ENCODE results near the gene NAGA. TPM values are rescaled to one million over a fixed set of nuclear protein-coding genes. Genes with fewer than 3 reads are reported as not detected.

NAGA gene
- total RNA-seq, 4 donors from 2014 or later: 13.1 to 26.2 (median 17.3) TPM

Other genes starting within 250 kb of the NAGA start
- 100 to 1,000 TPM in 2 of 4 donors, 10 to 100 TPM in 2; 91.1 to 122 (median 96.2) TPM for gene SREBF2, start 237.7 kb downstream of the NAGA start, total RNA-seq
- gene SHISA8, start 155.7 kb downstream of the NAGA start, total RNA-seq: 1 to 10 TPM in 2 of 4 donors, under 1 TPM in 2; 0.46 to 2.0 (median 1.0) TPM
- 1 to 10 TPM; 1.6 to 2.9 (median 1.7) TPM for gene TNFRSF13C, start 144.0 kb downstream of the NAGA start, total RNA-seq
- gene CENPM, start 123.7 kb downstream of the NAGA start, total RNA-seq: 10 to 100 TPM in 2 of 4 donors, 1 to 10 TPM in 2; 5.9 to 20.2 (median 9.1) TPM
- gene SEPTIN3, start 101.4 kb downstream of the NAGA start, total RNA-seq: 1 to 10 TPM in 2 of 4 donors, under 1 TPM in 2; 0.76 to 1.2 (median 0.96) TPM
- 1 to 10 TPM; 1.4 to 2.0 (median 1.8) TPM for gene WBP2NL, start 72.0 kb downstream of the NAGA start, total RNA-seq
- 10 to 100 TPM in 2 of 4 donors, 1 to 10 TPM in 2; 4.1 to 13.0 (median 11.3) TPM for gene PHETA2, start 3.4 kb upstream of the NAGA start, total RNA-seq
- 10 to 100 TPM; 11.2 to 21.9 (median 12.6) TPM for gene SMDT1, start 8.9 kb upstream of the NAGA start, total RNA-seq
- gene NDUFA6, start 20.0 kb upstream of the NAGA start, total RNA-seq: 10 to 100 TPM; 48.8 to 74.7 (median 58.4) TPM
- gene CYP2D6, start 60.0 kb upstream of the NAGA start, total RNA-seq: 1 to 10 TPM in 2 of 4 donors, under 1 TPM in 2; 0.61 to 1.4 (median 0.97) TPM
- 10 to 100 TPM; 51.1 to 62.3 (median 58.4) TPM for gene TCF20, start 199.8 kb upstream of the NAGA start, total RNA-seq